ENCODE results near the gene PRND. TPM values are rescaled to one million over a fixed set of nuclear protein-coding genes. Genes with fewer than 3 reads are reported as not detected.

Gene PRND
- polyA plus RNA-seq, 1 experiment, result not detected

GRCh38 chr20:4681401-4681800 lies 40.3 kb upstream of the PRND start:
- POLR2A ChIA-PET, result interaction anchor here (1.4 kb wide), 1 partner anchor 47 kb away, joined by 5 read pairs; no protein-coding TSS in a partner anchor
- H3K27ac ChIP-seq (ENCODE audit: low read depth, low read length), result no peak overlapping the region
- no peaks in the 10 kb centered on the region for H3K9me3 ChIP-seq (ENCODE audit: control insufficient read depth, insufficient read depth, low read length)
- CTCF ChIA-PET, result no interaction called here
- TF ChIP-seq CTCF (IDR thresholded peaks at IDR 0.05; ENCODE audit: low read depth, low read length), result no peak
- no peak overlapping the region for H3K4me3 ChIP-seq (ENCODE audit: low read depth, low read length)
- peaks cover 2% of the 10 kb centered on the region for H3K27me3 ChIP-seq (ENCODE audit: control insufficient read depth, insufficient read depth, low read length)
- no peak for DNase-seq (ENCODE audit: low read depth, low spot score)

- ChIA-PET POLR2A (interaction anchor here (0.6 to 1.4 kb wide), 2 partner anchors 29 to 48 kb away, joined by 5 to 8 read pairs; no protein-coding TSS in a partner anchor), CTCF (no interaction called here)
- H3K27me3 ChIP-seq (ENCODE audit: control insufficient read depth, insufficient read depth, low read length), result no peaks in the 10 kb centered on the region
Observed at GRCh38 chr20:4681991-4682401, 39.7 kb upstream of the PRND start.

GRCh38 chr20:4682682-4683081 lies 39.0 kb upstream of the PRND start:
- Histone ChIP-seq H3K27me3 (ENCODE audit: control insufficient read depth, insufficient read depth, low read length) (no peaks in the 10 kb centered on the region), H3K9me3 (ENCODE audit: control insufficient read depth, insufficient read depth, low read length) (no peaks in the 10 kb centered on the region; the same call in 1 of the 2 replicates), H3K27ac (ENCODE audit: low read depth, low read length) (no peak overlapping the region), H3K4me3 (ENCODE audit: low read depth, low read length) (no peak overlapping the region)
- POLR2A ChIA-PET, result interaction anchor here (0.6 to 1.4 kb wide), 2 partner anchors 28 to 48 kb away, joined by 5 to 8 read pairs; no protein-coding TSS in a partner anchor
- CTCF ChIA-PET, result no interaction called here
- no peak for DNase-seq (ENCODE audit: low read depth, low spot score)
- no peak for TF ChIP-seq CTCF (IDR thresholded peaks at IDR 0.05; ENCODE audit: low read depth, low read length)

More at GRCh38 chr20:4681991-4682401, 39.7 kb upstream of the PRND start:
- no peak overlapping the region for H3K4me3 ChIP-seq (ENCODE audit: low read depth, low read length)
- peak overlapping the region; percentile 68 for H3K27ac ChIP-seq (ENCODE audit: low read depth, low read length)
- H3K9me3 ChIP-seq (ENCODE audit: control insufficient read depth, insufficient read depth, low read length), result no peaks in the 10 kb centered on the region
- DNase-seq (ENCODE audit: low read depth, low spot score), result peak; percentile 61
- no peak for TF ChIP-seq CTCF (IDR thresholded peaks at IDR 0.05; ENCODE audit: low read depth, low read length)

GRCh38 chr20:4683261-4683660 lies 38.4 kb upstream of the PRND start:
- POLR2A ChIA-PET, result no interaction called here
- no peak for DNase-seq (ENCODE audit: low read depth, low spot score)
- no peak overlapping the region for H3K27ac ChIP-seq (ENCODE audit: low read depth, low read length)
- no peak for TF ChIP-seq CTCF (IDR thresholded peaks at IDR 0.05; ENCODE audit: low read depth, low read length)
- CTCF ChIA-PET, result interaction anchor here (0.6 kb wide), 1 partner anchor 60 kb away, joined by 4 read pairs; no protein-coding TSS in a partner anchor
- H3K4me3 ChIP-seq (ENCODE audit: low read depth, low read length), result no peak overlapping the region
- no peaks in the 10 kb centered on the region; the same call in 1 of the 2 replicates for H3K9me3 ChIP-seq (ENCODE audit: control insufficient read depth, insufficient read depth, low read length)
- no peaks in the 10 kb centered on the region for H3K27me3 ChIP-seq (ENCODE audit: control insufficient read depth, insufficient read depth, low read length)

DNA sequence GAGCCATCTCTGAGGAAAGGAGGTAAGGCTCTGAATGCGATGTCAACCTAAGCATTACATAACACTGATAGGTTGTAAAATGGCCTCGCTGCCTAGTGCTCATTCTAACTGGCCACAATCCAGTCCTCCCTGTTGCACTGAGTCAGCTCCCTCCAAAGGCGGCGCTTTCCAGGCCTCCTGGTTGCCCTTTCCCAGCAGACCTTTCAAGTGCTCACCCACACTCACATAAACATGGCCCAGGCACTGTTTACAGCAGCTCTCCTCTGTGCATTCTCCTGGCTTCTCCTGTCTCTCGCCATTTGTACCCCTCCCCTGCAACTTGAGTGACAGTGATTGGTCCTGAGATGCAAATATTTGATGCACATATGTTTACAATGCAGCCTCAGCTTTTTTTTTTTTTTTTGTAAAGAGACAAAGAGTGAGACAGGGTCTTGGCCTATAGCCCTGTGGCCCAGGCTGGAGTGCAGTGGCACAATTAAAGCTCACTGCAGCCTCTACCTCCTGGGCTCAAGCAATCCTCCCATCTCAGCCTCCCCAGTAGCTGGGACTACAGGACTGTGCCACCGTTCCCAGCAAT lies 36.8 kb upstream of the PRND start:
- peak; percentile 60 for DNase-seq (ENCODE audit: low read depth, low spot score)
- peak overlapping the region; percentile 66 for H3K27ac ChIP-seq (ENCODE audit: low read depth, low read length)
- no peak overlapping the region; the same call in 1 of the 2 replicates for H3K4me3 ChIP-seq (ENCODE audit: low read depth, low read length)
- TF ChIP-seq CTCF (IDR thresholded peaks at IDR 0.05; ENCODE audit: low read depth, low read length), result peak; percentile 15; the same call in 1 of the 2 replicates
- POLR2A ChIA-PET, result interaction anchor here (0.6 to 1.3 kb wide), 6 partner anchors 9 to 81 kb away, joined by 3 to 10 read pairs (median 7); no protein-coding TSS in a partner anchor
- no peaks in the 10 kb centered on the region for H3K27me3 ChIP-seq (ENCODE audit: control insufficient read depth, insufficient read depth, low read length)
- H3K9me3 ChIP-seq (ENCODE audit: control insufficient read depth, insufficient read depth, low read length), result no peaks in the 10 kb centered on the region; the same call in 1 of the 2 replicates
- CTCF ChIA-PET, result interaction anchor here (0.6 to 1.2 kb wide), 2 partner anchors 441 to 1402 kb away, joined by 3 to 5 read pairs; partner anchors contain the start of gene CDS2

Measured in AG04450 (cell line).